ENCODE data around the gene ZNF524.
A peak's percentile ranks its signal among the peaks of the same experiment; 100 is the strongest.

ZNF524 gene

GRCh38 chr19:55642153-55643002 lies 42.3 kb downstream of the ZNF524 start:
- DNase-seq (ENCODE audit: low read depth in 2 of 2) = peak in 1 of 2 donors; percentile 21

DNA sequence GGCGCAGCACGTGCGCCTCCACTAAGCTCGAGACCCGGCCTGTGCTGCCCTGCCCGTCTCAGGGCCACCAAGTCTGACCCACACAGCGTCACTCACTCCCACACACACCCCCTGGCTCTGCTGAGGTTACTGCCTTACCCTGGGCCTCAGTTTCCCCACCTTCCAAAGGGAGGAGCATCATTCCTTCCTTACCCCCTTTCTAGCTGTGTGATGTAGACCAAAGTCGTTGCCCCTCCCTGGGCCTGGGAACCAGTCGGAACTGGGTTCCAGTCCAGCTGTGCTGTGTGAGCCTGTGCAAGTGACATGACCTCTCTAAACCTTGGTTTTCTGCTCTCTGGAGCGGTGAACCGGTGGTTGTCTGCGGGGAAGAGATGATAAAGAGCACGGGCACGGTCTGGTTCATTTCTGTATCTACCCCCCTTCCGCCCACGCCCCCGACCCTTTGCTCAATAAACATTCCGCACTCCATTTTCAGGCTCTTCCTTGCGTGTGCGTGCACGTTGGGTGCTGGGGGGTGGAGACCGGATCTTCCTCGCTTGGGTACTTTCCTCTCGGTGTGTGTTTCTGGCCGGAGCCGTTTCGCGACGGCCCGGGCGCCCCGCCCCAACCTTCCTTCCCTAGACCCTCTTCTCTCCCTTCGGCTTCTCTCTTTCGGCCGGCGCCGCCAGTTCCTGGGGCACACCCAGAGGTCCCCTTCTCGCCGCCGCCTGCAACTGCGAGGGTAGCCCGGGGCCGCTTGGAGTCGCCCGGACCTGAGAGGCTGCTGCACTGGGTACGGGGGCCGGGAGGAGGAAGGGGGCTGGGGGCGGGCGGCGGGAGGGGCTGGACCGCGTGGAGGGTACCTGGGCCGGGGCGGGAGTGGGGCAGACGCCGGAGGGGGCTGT lies 43.2 kb downstream of the ZNF524 start, which contains the start of gene ZNF581:
TSS of gene ZNF581 (plus strand) at position 647 of the 884 bp plus-strand sequence. CDS start 923 bp downstream, outside the sequence.
- peak; percentile 60 to 75 for DNase-seq (ENCODE audit: low read depth in 2 of 2)

DNA sequence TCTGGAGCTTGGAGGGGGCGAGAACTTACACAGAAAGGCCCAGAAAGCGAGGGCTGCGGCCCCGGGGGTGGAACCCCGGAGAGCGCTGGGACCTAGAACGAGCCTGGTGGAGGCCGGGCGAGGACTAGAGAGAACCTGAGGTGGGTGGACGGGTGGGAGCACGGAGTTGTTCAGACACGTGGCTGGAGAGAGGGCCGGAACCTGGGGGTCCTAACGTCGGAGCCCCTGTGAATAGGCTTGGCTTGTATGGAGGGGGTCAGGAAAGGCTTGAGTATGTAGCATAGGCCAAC lies 43.7 kb downstream of the ZNF524 start:
- no peak for DNase-seq (ENCODE audit: low read depth in 2 of 2)

- no peak for DNase-seq (ENCODE audit: low read depth in 2 of 2)
Measured at GRCh38 chr19:55644191-55644833, 44.2 kb downstream of the ZNF524 start.

DNA sequence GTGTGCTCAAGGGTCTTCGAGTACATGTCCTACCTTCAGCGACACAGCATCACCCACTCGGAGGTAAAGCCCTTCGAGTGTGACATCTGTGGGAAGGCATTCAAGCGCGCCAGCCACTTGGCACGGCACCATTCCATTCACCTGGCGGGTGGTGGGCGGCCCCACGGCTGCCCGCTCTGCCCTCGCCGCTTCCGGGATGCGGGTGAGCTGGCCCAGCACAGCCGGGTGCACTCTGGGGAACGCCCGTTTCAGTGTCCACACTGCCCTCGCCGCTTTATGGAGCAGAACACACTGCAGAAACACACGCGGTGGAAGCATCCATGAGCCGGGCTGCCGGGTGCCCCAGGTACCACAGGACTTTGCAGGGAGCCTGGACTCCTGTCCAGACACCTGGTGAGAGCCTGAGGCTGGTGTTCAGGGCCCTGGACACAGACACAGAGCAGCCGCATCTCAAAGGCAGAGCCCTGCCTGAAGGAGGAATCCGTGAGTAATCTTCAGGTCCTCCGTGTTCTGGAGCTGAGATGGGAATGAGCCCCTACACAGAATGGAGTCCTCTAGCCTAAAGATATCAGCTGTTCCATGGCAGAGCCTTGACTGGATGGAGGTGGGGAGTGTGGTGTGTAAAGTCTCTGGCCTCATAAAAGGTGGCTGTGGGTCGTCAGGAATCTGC lies 44.9 kb downstream of the ZNF524 start:
- DNase-seq (ENCODE audit: low read depth in 2 of 2) = no peak

DNA sequence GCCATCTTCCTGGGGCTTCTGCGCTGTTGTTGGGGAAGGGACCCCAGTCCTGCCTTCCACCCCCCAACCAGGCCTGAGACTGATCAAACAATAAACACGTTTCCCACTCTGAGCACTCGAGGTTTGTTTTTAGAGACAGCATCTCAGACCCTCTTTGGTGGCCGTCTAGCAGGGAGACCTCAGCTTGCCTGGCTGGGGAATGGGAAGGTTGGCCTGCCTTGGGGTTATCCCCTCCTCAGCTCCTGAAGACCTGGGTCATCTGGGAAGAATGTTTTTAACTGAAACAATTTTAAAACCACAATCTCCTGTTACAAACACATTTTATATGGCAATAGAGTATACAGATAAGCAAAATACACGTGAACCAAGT lies 45.4 kb downstream of the ZNF524 start:
- DNase-seq (ENCODE audit: low read depth in 2 of 2) = no peak

GRCh38 chr19:55646889-55647731 lies 47.0 kb downstream of the ZNF524 start:
- no peak for DNase-seq (ENCODE audit: low read depth in 2 of 2)

- DNase-seq (ENCODE audit: low read depth in 2 of 2) = peak in 1 of 2 donors; percentile 54
Measured at GRCh38 chr19:55647732-55648584, 47.9 kb downstream of the ZNF524 start, which contains the start of gene CCDC106. CCDC106 (plus strand) TSS chr19:55648212; CDS start chr19:55649047, 835 bp downstream.

GRCh38 chr19:55648585-55649267 lies 48.6 kb downstream of the ZNF524 start:
- DNase-seq (ENCODE audit: low read depth in 2 of 2) = no peak

- no peak for DNase-seq (ENCODE audit: low read depth in 2 of 2)
Measured at GRCh38 chr19:55649268-55650125, 49.4 kb downstream of the ZNF524 start.

DNA sequence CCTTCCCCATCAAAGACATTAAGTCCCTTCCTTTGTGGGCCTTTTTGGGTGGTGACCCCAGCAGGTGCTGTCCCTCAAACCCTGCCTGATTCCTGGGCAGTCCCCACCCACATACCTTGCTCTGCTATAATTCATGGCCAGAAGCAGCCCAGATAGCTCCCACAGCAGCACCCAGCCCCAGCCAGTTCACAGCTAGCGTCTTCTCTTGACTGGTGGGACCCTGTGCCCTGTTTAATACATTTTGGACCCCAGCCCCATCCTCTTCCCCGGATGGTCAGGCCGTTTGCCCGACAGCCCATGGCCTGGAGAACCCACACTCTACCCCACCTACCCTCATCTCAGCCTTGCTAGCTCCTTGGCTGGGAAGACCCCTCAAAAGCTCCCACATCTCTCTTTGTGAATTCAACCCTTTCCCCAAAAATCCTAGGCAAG lies 50.1 kb downstream of the ZNF524 start:
- no peak for DNase-seq (ENCODE audit: low read depth in 2 of 2)

GRCh38 chr19:55650602-55651230 lies 50.6 kb downstream of the ZNF524 start:
- DNase-seq (ENCODE audit: low read depth in 2 of 2) = no peak

GRCh38 chr19:55651236-55651635 lies 51.1 kb downstream of the ZNF524 start:
- no peak for DNase-seq (ENCODE audit: low read depth in 2 of 2)

- no peak for DNase-seq (ENCODE audit: low read depth in 2 of 2)
Measured at GRCh38 chr19:55652311-55653128, 52.4 kb downstream of the ZNF524 start.

Data from stimulated activated CD8-positive, alpha-beta memory T cell treated with anti-CD3 and anti-CD28 coated beads, Interleukin-7, amount 100 ng/mL, for 4 hours (primary cell).